Neural cell (in vitro differentiated cells): Measurements from ENCODE around the gene NTN5.

ENCODE experiments used
- CTCF ChIP-seq: fragments of 450-650 bp; IDR thresholded peaks from 2 replicates; pipeline ENCODE4 v1.5.1; 2014; ENCODE audit warnings: antibody characterized with exemption, mild to moderate bottlenecking, moderate library complexity; ENCODE audit not compliant: poor library complexity, severe bottlenecking
- EP300 ChIP-seq: fragments of 450-650 bp; conservative IDR thresholded peaks from 2 replicates; pipeline ENCODE4 v1.6.1; 2014; ENCODE audit warnings: antibody characterized with exemption, mild to moderate bottlenecking, moderate library complexity; ENCODE audit not compliant: poor library complexity, severe bottlenecking
- EZH2 ChIP-seq: fragments of 200-600, 300-800 bp; shearing (Covaris generic), sonication (generic); IDR thresholded peaks from 2 replicates; pipeline ENCODE4 v1.6.1; 2014; ENCODE audit warnings: antibody characterized with exemption, low read length, borderline replicate concordance, mild to moderate bottlenecking; ENCODE audit not compliant: insufficient read depth, poor library complexity, severe bottlenecking
- MXI1 ChIP-seq: fragments of 450-650 bp; conservative IDR thresholded peaks from 2 replicates; pipeline ENCODE4 v1.6.1; 2014; ENCODE audit warnings: antibody characterized with exemption, mild to moderate bottlenecking; ENCODE audit not compliant: poor library complexity, severe bottlenecking
- POLR2AphosphoS5 ChIP-seq: IDR thresholded peaks from 2 replicates; pipeline ENCODE4 v1.6.1; 2012
- RAD21 ChIP-seq: fragments of 450-650 bp; conservative IDR thresholded peaks from 2 replicates; pipeline ENCODE4 v1.6.1; 2014; ENCODE audit warnings: antibody characterized with exemption, mild to moderate bottlenecking, moderate library complexity
- REST ChIP-seq: IDR thresholded peaks from 2 replicates; pipeline ENCODE4 v1.6.1; 2012; ENCODE audit warnings: borderline replicate concordance

GRCh38 chr19:48639483-48640375 lies 33.1 kb downstream of the NTN5 start:
- TF ChIP-seq EP300 (no peak), POLR2AphosphoS5 (no peak), CTCF (no peak), EZH2 (no peak), REST (no peak), RAD21 (no peak), MXI1 (no peak)
